Activated CD8-positive, alpha-beta memory T cell treated with anti-CD3 and anti-CD28 coated beads, Interleukin-2, amount 10 ng/mL, durations not matched to agents 7 days and 5 days (primary cell): ENCODE measurements around the gene WWP2. TPM values are rescaled to one million over a fixed set of nuclear protein-coding genes. Genes with fewer than 3 reads are reported as not detected.

ENCODE experiments used
- ATAC-seq: fragments of 150-1000 bp; cut with Tn5 transposase; one replicate; pipeline ENCODE4 v1.10.0; 2021; ENCODE audit warnings: moderate library complexity
- CTCF ChIA-PET: fragments of 350-600 bp; sonication (Branson Sonifier 250); formaldehyde crosslinking; loops from one replicate; lab custom pipeline; 2021; ENCODE audit warnings: antibody characterized with exemption; lab: Charles Lee
- DNase-seq: peaks from one replicate; pipeline ENCODE4 v3.0.0-alpha.2; 2020
- H3K27ac Mint-ChIP-seq: one replicate; pipeline ENCODE4 v1.8.0; 2021; ENCODE audit warnings: mild to moderate bottlenecking, mixed read lengths
- H3K27me3 Mint-ChIP-seq: one replicate; pipeline ENCODE4 v1.8.0; 2021; ENCODE audit warnings: mixed read lengths
- H3K36me3 Mint-ChIP-seq: one replicate; pipeline ENCODE4 v1.8.0; 2021; ENCODE audit warnings: mild to moderate bottlenecking, mixed read lengths
- H3K4me1 Mint-ChIP-seq: one replicate; pipeline ENCODE4 v1.8.0; 2021; ENCODE audit warnings: mixed read lengths
- H3K4me3 Mint-ChIP-seq: one replicate; pipeline ENCODE4 v1.8.0; 2021; ENCODE audit warnings: mild to moderate bottlenecking, moderate library complexity, mixed read lengths
- H3K9me3 Mint-ChIP-seq: one replicate; pipeline ENCODE4 v1.8.0; 2022; ENCODE audit warnings: low read depth, mixed read lengths
- total RNA-seq, 2 experiments: library from RNA; stranded (reverse); gene quantifications; one replicate each; pipeline ENCODE4 v1.2.3, GENCODE V29; 2021

The WWP2 gene
- total RNA-seq, 2 experiments from 2014 or later, result 56.8 to 58.8 TPM

GRCh38 chr16:69867784-69868560, 105.8 kb downstream of the WWP2 start:
- CTCF ChIA-PET, result interaction anchor here (1.2 to 1.8 kb wide), 3 partner anchors 19 to 71 kb away, joined by 3 to 4 read pairs (median 3); no protein-coding TSS in a partner anchor
- Mint-ChIP-seq H3K4me1 (no peaks in the 10 kb centered on the region), H3K27me3 (no peaks in the 10 kb centered on the region), H3K9me3 (no peaks in the 10 kb centered on the region), H3K27ac (no peak overlapping the region), H3K36me3 (peaks cover 6% of the 10 kb centered on the region), H3K4me3 (no peak overlapping the region)
- ATAC-seq (no peak), DNase-seq (no peak)

- no peak overlapping the region for H3K4me3 Mint-ChIP-seq
- no peaks in the 10 kb centered on the region for H3K9me3 Mint-ChIP-seq
- no peaks in the 10 kb centered on the region for H3K27me3 Mint-ChIP-seq
- no peak overlapping the region for H3K27ac Mint-ChIP-seq
- CTCF ChIA-PET, result interaction anchor here (1.0 kb wide), 1 partner anchor 59 kb away, joined by 3 read pairs; no protein-coding TSS in a partner anchor
- no peaks in the 10 kb centered on the region for H3K4me1 Mint-ChIP-seq
- DNase-seq (no peak), ATAC-seq (no peak)
- H3K36me3 Mint-ChIP-seq, result peaks cover 14% of the 10 kb centered on the region
Observed at GRCh38 chr16:69870761-69871160, 108.6 kb downstream of the WWP2 start.

- Mint-ChIP-seq H3K36me3 (peaks cover 17% of the 10 kb centered on the region), H3K4me3 (no peak overlapping the region), H3K4me1 (no peaks in the 10 kb centered on the region), H3K9me3 (peaks cover 2% of the 10 kb centered on the region), H3K27me3 (no peaks in the 10 kb centered on the region), H3K27ac (no peak overlapping the region)
- CTCF ChIA-PET, result interaction anchor here (0.8 kb wide), 1 partner anchor 85 kb away, joined by 3 read pairs; no protein-coding TSS in a partner anchor
- ATAC-seq (no peak), DNase-seq (no peak)
Observed at GRCh38 chr16:69871708-69872107, 109.6 kb downstream of the WWP2 start.

DNA sequence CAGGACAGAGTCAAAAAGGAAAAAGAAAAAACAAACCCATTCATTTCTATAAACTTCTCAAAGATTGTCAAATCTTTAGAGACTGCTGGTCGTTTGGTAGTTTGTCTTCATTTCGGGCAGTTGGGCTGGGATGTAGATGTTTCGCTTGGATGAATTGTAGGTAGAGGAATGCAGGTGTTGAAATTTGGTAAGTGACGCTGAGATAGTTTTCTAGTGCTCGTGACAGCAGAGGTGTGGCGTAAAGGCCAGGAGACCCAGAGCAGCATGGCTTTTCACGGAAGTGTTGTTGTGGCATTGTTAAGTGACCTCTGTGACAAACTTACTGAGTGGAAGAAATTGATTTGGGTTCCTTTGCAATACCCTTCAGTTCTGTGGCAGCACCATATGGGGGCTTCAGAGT, 110.8 kb downstream of the WWP2 start:
- Mint-ChIP-seq H3K27me3 (no peaks in the 10 kb centered on the region), H3K36me3 (peaks cover 26% of the 10 kb centered on the region), H3K4me3 (no peak overlapping the region), H3K27ac (no peak overlapping the region), H3K4me1 (no peaks in the 10 kb centered on the region), H3K9me3 (peaks cover 4% of the 10 kb centered on the region)
- DNase-seq (no peak), ATAC-seq (no peak)
- CTCF ChIA-PET, result no interaction called here

DNA sequence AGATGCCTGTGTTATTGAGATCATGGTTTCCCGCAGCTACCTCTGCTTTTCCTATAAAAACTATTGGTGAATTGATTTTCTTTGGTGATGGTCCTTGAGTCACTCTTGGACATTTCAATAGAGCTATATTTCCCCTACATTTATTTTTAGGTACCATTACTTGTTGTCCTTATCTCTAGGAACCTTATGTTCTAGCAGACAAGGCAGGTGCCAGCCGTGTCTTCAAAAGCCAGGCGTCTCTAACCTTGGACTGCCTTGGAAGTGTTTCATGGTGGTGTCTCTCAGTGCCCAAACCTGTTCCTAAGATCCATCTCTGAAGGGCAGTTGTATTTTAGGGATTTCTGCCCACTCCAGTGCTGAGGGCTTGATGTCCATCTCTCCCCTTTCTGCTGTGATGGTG, 111.7 kb downstream of the WWP2 start:
- Mint-ChIP-seq H3K9me3 (peaks cover 4% of the 10 kb centered on the region), H3K27ac (no peak overlapping the region), H3K4me3 (no peak overlapping the region), H3K27me3 (no peaks in the 10 kb centered on the region), H3K36me3 (peaks cover 28% of the 10 kb centered on the region), H3K4me1 (no peaks in the 10 kb centered on the region)
- CTCF ChIA-PET, result no interaction called here
- DNase-seq (no peak), ATAC-seq (no peak)

- DNase-seq, result no peak
- Mint-ChIP-seq H3K27me3 (no peaks in the 10 kb centered on the region), H3K36me3 (peaks cover 29% of the 10 kb centered on the region), H3K4me1 (no peaks in the 10 kb centered on the region), H3K27ac (no peak overlapping the region), H3K9me3 (peaks cover 4% of the 10 kb centered on the region), H3K4me3 (no peak overlapping the region)
- no peak for ATAC-seq
- CTCF ChIA-PET, result no interaction called here
Observed at GRCh38 chr16:69874271-69874670, 112.1 kb downstream of the WWP2 start.

DNA sequence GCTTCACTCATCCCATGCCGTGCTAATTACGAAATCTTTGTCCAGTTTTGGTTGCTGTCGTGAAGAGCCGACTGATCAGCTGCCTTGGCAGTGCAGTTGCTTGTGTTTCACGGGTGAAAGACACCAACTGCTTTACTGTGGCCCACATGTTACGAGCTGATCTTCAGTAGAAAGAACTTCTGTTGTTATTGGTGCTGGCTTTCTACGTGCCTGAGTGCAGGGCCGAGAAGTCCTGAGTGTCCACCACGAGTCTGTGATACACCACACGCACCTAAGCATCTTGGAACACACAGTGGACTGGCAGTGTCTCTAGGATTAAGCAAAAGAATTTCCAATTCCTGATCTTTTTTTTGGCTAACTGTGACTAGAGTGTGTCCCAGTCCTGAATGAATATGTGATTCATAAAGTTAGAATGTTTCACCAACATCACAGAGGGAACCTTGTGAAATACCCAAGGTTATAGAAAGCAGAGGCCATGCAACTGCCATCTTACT, 118.6 kb downstream of the WWP2 start:
- Mint-ChIP-seq H3K4me1 (no peaks in the 10 kb centered on the region), H3K4me3 (no peak overlapping the region), H3K9me3 (peaks cover 4% of the 10 kb centered on the region), H3K27ac (no peak overlapping the region), H3K36me3 (peaks cover 31% of the 10 kb centered on the region), H3K27me3 (no peaks in the 10 kb centered on the region)
- no peak for DNase-seq
- ATAC-seq, result no peak
- CTCF ChIA-PET, result no interaction called here

GRCh38 chr16:69881141-69881540, 119.0 kb downstream of the WWP2 start:
- no peaks in the 10 kb centered on the region for H3K27me3 Mint-ChIP-seq
- no peak overlapping the region for H3K27ac Mint-ChIP-seq
- no peak overlapping the region for H3K4me3 Mint-ChIP-seq
- no peaks in the 10 kb centered on the region for H3K4me1 Mint-ChIP-seq
- peaks cover 4% of the 10 kb centered on the region for H3K9me3 Mint-ChIP-seq
- ATAC-seq (no peak), DNase-seq (no peak)
- CTCF ChIA-PET, result no interaction called here
- H3K36me3 Mint-ChIP-seq, result peaks cover 32% of the 10 kb centered on the region

GRCh38 chr16:69883744-69884143, 121.6 kb downstream of the WWP2 start:
- peaks cover 25% of the 10 kb centered on the region for H3K36me3 Mint-ChIP-seq
- CTCF ChIA-PET, result no interaction called here

GRCh38 chr16:69885722-69886121, 123.6 kb downstream of the WWP2 start:
- ATAC-seq (no peak), DNase-seq (no peak)
- Mint-ChIP-seq H3K4me3 (no peak overlapping the region), H3K36me3 (peaks cover 30% of the 10 kb centered on the region), H3K27ac (no peak overlapping the region), H3K9me3 (no peaks in the 10 kb centered on the region), H3K27me3 (no peaks in the 10 kb centered on the region), H3K4me1 (no peaks in the 10 kb centered on the region)
- CTCF ChIA-PET, result no interaction called here

More at GRCh38 chr16:69883744-69884143, 121.6 kb downstream of the WWP2 start:
- Mint-ChIP-seq H3K4me3 (no peak overlapping the region), H3K4me1 (no peaks in the 10 kb centered on the region), H3K27ac (no peak overlapping the region), H3K27me3 (no peaks in the 10 kb centered on the region), H3K9me3 (no peaks in the 10 kb centered on the region)
- no peak for DNase-seq
- ATAC-seq, result no peak

- Mint-ChIP-seq H3K36me3 (peaks cover 30% of the 10 kb centered on the region), H3K27ac (no peak overlapping the region)
- CTCF ChIA-PET, result no interaction called here
Observed at GRCh38 chr16:69886726-69887125, 124.6 kb downstream of the WWP2 start.

GRCh38 chr16:69888005-69888590, 126.0 kb downstream of the WWP2 start:
- ATAC-seq (no peak), DNase-seq (no peak)
- Mint-ChIP-seq H3K9me3 (no peaks in the 10 kb centered on the region), H3K4me3 (no peak overlapping the region), H3K4me1 (no peaks in the 10 kb centered on the region), H3K36me3 (peaks cover 26% of the 10 kb centered on the region), H3K27ac (no peak overlapping the region), H3K27me3 (no peaks in the 10 kb centered on the region)
- CTCF ChIA-PET, result no interaction called here

More at GRCh38 chr16:69886726-69887125, 124.6 kb downstream of the WWP2 start:
- Mint-ChIP-seq H3K4me1 (no peaks in the 10 kb centered on the region), H3K9me3 (no peaks in the 10 kb centered on the region), H3K4me3 (no peak overlapping the region), H3K27me3 (no peaks in the 10 kb centered on the region)
- ATAC-seq, result no peak
- no peak for DNase-seq

DNA sequence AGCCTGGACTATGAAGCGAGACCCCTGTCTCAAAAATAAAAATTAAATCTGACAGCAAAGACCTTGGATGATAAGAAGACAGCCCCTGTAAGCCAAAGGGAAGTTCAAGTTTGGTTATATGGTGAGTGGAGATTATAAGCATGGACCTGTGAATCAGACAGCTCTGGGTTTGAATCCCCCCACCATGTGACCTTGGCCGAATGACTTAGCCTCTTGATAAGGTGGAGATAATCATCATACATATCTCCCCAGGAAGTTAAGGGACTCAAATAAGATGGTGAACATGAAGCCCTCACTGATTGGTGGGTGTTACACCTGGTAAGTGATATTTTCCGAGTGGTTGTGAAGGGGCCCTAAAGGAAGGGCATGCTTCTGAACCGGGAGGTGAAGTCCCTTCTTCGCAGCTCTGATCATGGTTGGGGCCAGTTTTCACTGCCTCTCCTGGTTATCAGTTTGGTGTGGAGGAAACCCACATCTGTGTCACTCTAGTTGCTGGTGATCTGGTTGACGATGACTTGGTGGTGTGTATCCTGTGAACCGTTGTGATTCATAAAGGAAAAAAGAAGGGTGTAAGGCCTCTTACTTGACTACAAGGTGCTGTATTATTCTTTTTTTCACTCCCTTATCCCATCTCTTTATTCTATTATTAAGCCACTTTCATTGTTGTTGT, 127.3 kb downstream of the WWP2 start:
- Mint-ChIP-seq H3K4me3 (no peak overlapping the region), H3K4me1 (no peaks in the 10 kb centered on the region), H3K9me3 (no peaks in the 10 kb centered on the region), H3K27ac (no peak overlapping the region), H3K36me3 (peaks cover 22% of the 10 kb centered on the region), H3K27me3 (no peaks in the 10 kb centered on the region)
- no peak for DNase-seq
- peak; percentile 20 for ATAC-seq
- CTCF ChIA-PET, result no interaction called here
